Thyroid gland (tissue), 4 donors: Measurements from ENCODE around the gene NNT.

ENCODE experiments used
- CTCF ChIP-seq, 6 experiments: fragments of 200-600 bp in 3 of 6; fragments of 450-650 bp in 3 of 6; sonication (generic) in 3 of 6; IDR thresholded peaks; one replicate each; pipeline ENCODE4 v1.5.1; 2016 to 2019; ENCODE audit warnings: antibody characterized with exemption in 6 of 6, mild to moderate bottlenecking in 2 of 6, inconsistent platforms in 1 of 6, moderate library complexity in 1 of 6
- POLR2A ChIP-seq, 2 donors: fragments of 450-650 bp; IDR thresholded peaks; one replicate each; pipeline ENCODE4 v1.6.1; 2017; ENCODE audit warnings: antibody characterized with exemption in 2 of 2, mild to moderate bottlenecking in 2 of 2, moderate library complexity in 1 of 2

- TF ChIP-seq CTCF (IDR thresholded peaks at IDR 0.05) (no peak), POLR2A (IDR thresholded peaks at IDR 0.05) (no peak)
Observed at GRCh38 chr5:43590700-43591099, 12.3 kb upstream of the NNT start.
